Measurements from ENCODE around the gene TEAD1.
"Not testable (repeated sequence)": the region's sequence is repeated elsewhere in the genome, so short reads cannot be mapped to it uniquely, and the experiment has no call there.

Gene TEAD1

GRCh38 chr11:12862696-12863469, 188.7 kb downstream of the TEAD1 start:
- DNase-seq (no peak), ATAC-seq (replicated peaks) (no peak)
- H3K9me3 Mint-ChIP-seq = no peaks in the 10 kb centered on the region
- H3K4me1 Mint-ChIP-seq (ENCODE audit: low read depth in 2 of 2) = peaks cover 6% of the 10 kb centered on the region in 2 donors
- no peak overlapping the region for H3K4me3 Mint-ChIP-seq
- no peak overlapping the region for H3K27ac Mint-ChIP-seq
- H3K27me3 Mint-ChIP-seq = peaks cover 37 to 80% of the 10 kb centered on the region in 2 donors
- H3K36me3 Mint-ChIP-seq (ENCODE audit: insufficient read depth) = no peaks in the 10 kb centered on the region

DNA sequence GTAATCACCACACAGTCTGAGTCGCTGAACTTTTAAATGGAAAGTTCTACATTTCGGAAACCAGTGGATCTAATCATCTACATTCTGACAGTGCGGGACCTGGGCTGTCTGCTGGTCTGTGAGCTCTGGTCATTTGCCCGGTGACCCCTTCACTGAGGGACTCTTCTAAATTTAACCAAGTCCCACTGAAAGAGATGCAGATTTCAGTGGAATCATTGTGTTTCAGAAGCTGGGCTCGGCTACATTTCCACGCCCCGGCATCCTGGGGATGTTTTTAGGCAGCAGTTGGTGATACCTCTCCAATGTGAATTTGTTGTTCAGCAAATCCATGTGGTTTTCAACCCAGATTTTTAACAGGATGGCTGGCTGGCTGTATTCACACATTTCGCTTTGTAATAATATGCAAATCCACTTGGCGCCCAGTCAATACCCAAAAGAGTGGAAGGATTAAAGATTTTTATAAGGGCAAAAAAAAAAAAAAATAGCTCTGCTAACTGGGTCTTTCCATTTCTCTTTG, 189.4 kb downstream of the TEAD1 start:
- ATAC-seq (replicated peaks) (no peak), DNase-seq (no peak)
- Mint-ChIP-seq H3K4me3 (no peak overlapping the region), H3K27ac (no peak overlapping the region), H3K36me3 (ENCODE audit: insufficient read depth) (no peaks in the 10 kb centered on the region), H3K4me1 (ENCODE audit: low read depth in 2 of 2) (peaks cover 6% of the 10 kb centered on the region in 2 donors), H3K9me3 (no peaks in the 10 kb centered on the region), H3K27me3 (peaks cover 38 to 84% of the 10 kb centered on the region in 2 donors)

GRCh38 chr11:12864316-12865156, 190.3 kb downstream of the TEAD1 start:
- Mint-ChIP-seq H3K36me3 (ENCODE audit: insufficient read depth) (no peaks in the 10 kb centered on the region), H3K4me1 (ENCODE audit: low read depth in 2 of 2) (peaks cover 6% of the 10 kb centered on the region in 2 donors), H3K27ac (no peak overlapping the region), H3K9me3 (no peaks in the 10 kb centered on the region), H3K4me3 (no peak overlapping the region), H3K27me3 (peaks cover 43 to 85% of the 10 kb centered on the region in 2 donors)
- ATAC-seq (replicated peaks) = no peak
- no peak for DNase-seq

DNA sequence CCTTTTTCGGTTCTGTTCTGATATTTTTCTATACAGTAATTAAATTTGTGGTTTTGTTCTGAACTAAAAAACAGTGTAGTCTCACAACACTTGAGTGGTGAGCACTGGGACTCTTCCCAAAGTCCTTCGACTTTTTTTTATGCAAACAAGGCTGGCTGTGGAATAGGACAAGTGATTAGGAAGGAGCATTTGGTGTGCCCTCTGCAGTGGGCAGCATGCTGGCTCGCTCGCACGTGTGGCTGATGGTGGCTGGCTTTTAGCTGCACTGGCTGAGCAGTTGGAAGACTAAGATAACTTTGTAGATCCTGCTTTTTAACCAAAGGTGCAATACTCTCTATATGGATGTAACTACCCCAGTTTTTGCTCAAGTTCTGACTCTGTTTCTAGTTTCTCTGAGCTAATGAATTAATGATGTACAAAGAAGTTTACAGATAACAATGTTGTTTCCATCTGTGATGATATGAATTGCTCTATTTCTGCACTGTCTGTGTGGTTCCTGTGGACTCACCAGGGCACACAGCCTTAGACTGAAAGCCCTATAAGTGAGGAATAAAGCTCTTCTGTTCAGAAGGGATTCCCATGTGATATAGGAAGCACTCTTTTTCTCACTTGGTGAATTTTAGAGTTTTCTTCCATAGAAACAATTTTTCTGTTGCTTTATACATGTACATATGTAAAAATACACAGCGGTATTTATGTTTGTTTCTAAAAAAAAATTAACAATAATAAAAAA, 191.8 kb downstream of the TEAD1 start:
- no peak for ATAC-seq (replicated peaks)
- Mint-ChIP-seq H3K36me3 (ENCODE audit: insufficient read depth) (no peaks in the 10 kb centered on the region), H3K27me3 (peaks cover 55 to 83% of the 10 kb centered on the region in 2 donors), H3K9me3 (no peaks in the 10 kb centered on the region), H3K4me3 (no peak overlapping the region), H3K4me1 (ENCODE audit: low read depth in 2 of 2) (peaks cover 6% of the 10 kb centered on the region in 2 donors), H3K27ac (no peak overlapping the region)
- DNase-seq = no peak

GRCh38 chr11:12867531-12867930, 193.3 kb downstream of the TEAD1 start:
- ATAC-seq (replicated peaks) (no peak), DNase-seq (no peak)
- Mint-ChIP-seq H3K27ac (no peak overlapping the region), H3K4me3 (no peak overlapping the region), H3K27me3 (peaks cover 55 to 86% of the 10 kb centered on the region in 2 donors), H3K36me3 (ENCODE audit: insufficient read depth) (no peaks in the 10 kb centered on the region), H3K4me1 (ENCODE audit: low read depth in 2 of 2) (peaks cover 6% of the 10 kb centered on the region in 2 donors), H3K9me3 (no peaks in the 10 kb centered on the region)

DNA sequence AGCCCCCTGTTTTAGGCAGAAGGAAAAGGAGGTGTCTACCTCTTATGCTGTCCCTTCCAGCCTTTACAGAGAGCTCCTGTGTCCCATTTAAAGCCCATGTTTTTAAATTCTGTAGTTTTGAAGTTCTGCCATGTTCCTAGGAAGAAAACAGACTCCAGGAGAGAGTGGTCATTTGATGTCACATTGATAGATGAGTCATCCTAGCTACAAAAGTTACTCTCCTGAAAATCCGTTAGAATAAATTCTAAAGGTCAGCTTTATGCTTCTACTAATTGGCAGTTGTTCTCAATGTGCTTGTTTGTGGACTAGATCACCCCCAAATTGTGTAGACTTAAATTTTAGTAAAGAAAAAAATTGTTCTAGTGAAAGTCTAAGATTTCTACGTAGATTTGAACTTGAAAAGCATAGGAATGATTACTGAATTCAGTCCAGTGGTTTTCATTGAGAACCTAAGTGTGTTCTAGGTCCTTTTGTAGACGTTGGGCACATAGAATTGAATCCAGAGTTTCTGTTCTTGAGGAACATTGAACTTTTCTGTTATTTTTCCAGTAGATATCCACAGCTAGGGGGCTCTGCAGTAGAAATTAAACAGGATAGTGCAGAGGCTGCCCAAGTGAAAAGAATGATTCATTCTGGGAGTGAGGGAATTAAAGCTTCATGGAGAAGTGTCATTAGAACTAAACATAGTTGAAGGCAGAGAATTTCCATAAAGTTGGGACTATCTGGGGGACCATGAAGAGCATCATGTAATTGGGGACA, 194.3 kb downstream of the TEAD1 start:
- DNase-seq (no peak), ATAC-seq (replicated peaks) (no peak)
- Mint-ChIP-seq H3K36me3 (ENCODE audit: insufficient read depth) (no peaks in the 10 kb centered on the region), H3K27ac (no peak overlapping the region), H3K4me1 (ENCODE audit: low read depth in 2 of 2) (peaks cover 6% of the 10 kb centered on the region in 2 donors), H3K27me3 (peaks cover 47 to 77% of the 10 kb centered on the region in 2 donors), H3K9me3 (no peaks in the 10 kb centered on the region), H3K4me3 (no peak overlapping the region)

GRCh38 chr11:12871241-12871640, 197.0 kb downstream of the TEAD1 start:
- H3K4me3 Mint-ChIP-seq = no peak overlapping the region
- H3K27ac Mint-ChIP-seq = no peak overlapping the region
- ATAC-seq (replicated peaks) (no peak), DNase-seq (no peak)
- no peaks in the 10 kb centered on the region for H3K9me3 Mint-ChIP-seq
- H3K36me3 Mint-ChIP-seq (ENCODE audit: insufficient read depth) = no peaks in the 10 kb centered on the region
- H3K27me3 Mint-ChIP-seq = peaks cover 28 to 67% of the 10 kb centered on the region in 2 donors
- H3K4me1 Mint-ChIP-seq (ENCODE audit: low read depth in 2 of 2) = no peaks in the 10 kb centered on the region

- Mint-ChIP-seq H3K27me3 (peaks cover 27 to 67% of the 10 kb centered on the region in 2 donors), H3K27ac (no peak overlapping the region), H3K4me3 (no peak overlapping the region), H3K36me3 (ENCODE audit: insufficient read depth) (no peaks in the 10 kb centered on the region), H3K9me3 (no peaks in the 10 kb centered on the region), H3K4me1 (ENCODE audit: low read depth in 2 of 2) (no peaks in the 10 kb centered on the region)
- ATAC-seq (replicated peaks) = no peak
- no peak for DNase-seq
These were observed 197.6 kb downstream of the TEAD1 start for GRCh38 chr11:12871788-12872321.

DNA sequence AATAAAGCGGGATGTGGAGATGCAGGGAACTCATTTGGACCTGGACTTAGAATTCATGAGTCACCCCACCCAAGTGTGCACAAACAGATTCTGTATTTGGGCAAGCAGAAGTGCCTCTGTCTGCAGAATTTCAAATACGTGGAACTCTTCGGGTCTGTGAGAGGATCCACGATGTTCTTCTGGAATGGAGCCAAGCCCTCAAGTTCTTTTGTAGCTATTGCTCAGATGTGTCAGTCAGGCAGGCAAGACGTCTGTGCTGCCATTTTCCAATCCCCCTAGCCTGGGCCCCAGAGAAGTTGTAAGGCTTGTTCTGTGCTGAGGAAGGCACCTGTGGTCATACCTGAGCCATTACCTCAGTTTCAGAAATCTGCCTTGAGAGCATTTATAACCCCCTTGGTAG, 202.1 kb downstream of the TEAD1 start:
- Mint-ChIP-seq H3K36me3 (ENCODE audit: insufficient read depth) (no peaks in the 10 kb centered on the region), H3K4me3 (no peak overlapping the region), H3K27ac (no peak overlapping the region), H3K9me3 (no peaks in the 10 kb centered on the region), H3K4me1 (ENCODE audit: low read depth in 2 of 2) (no peaks in the 10 kb centered on the region), H3K27me3 (peaks cover 35 to 70% of the 10 kb centered on the region in 2 donors)
- DNase-seq = no peak
- ATAC-seq (replicated peaks) = no peak

DNA sequence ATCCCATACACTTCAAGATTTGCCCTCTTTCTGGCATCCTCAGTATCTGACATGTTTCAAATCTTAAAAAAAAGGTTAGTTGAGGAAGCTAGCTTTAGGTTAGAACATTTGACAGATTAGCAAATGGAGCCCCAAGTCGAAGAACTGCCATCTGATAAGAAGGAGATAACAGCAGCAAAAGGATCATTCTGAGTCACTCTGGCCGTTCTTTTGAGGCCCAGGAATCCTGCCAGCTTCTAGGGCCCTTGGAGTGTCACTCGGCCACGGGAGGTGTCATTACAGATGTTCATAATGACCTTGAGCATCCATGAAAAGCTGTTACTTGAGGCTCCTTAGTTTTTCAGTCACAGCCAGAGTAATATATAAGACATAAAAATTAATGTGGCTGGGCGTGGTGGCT, 202.8 kb downstream of the TEAD1 start:
- ATAC-seq (replicated peaks) = no peak
- H3K27me3 Mint-ChIP-seq = peaks cover 39 to 68% of the 10 kb centered on the region in 2 donors
- no peaks in the 10 kb centered on the region for H3K9me3 Mint-ChIP-seq
- no peak overlapping the region for H3K4me3 Mint-ChIP-seq
- H3K4me1 Mint-ChIP-seq (ENCODE audit: low read depth in 2 of 2) = no peaks in the 10 kb centered on the region
- H3K36me3 Mint-ChIP-seq (ENCODE audit: insufficient read depth) = no peaks in the 10 kb centered on the region
- DNase-seq = no peak
- H3K27ac Mint-ChIP-seq = no peak overlapping the region

DNA sequence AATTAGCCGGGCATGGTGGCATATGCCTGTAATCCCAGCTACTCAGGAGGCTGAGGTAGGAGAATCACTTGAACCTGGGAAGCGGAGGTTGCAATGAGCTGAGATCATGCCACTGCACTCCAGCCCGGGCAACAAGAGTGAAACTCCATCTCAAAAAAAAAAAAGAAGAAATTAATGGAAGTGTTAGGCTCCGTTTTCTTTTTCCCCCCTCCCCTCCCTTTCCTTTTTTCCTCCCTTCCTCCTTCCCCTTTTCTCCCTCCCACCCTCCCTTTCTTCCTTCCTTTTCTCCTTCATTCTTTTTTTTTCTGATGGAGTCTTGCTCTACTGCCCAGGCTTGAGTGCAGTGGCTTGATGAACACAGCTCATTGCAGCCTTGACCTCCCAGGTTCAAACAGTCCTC, 203.3 kb downstream of the TEAD1 start:
- H3K9me3 Mint-ChIP-seq; H3K4me1 Mint-ChIP-seq (ENCODE audit: low read depth in 2 of 2); ATAC-seq (replicated peaks); H3K27ac Mint-ChIP-seq; H3K4me3 Mint-ChIP-seq; H3K36me3 Mint-ChIP-seq (ENCODE audit: insufficient read depth); DNase-seq: not testable (repeated sequence)
- H3K27me3 Mint-ChIP-seq = peaks cover 44 to 68% of the 10 kb centered on the region in 2 donors

DNA sequence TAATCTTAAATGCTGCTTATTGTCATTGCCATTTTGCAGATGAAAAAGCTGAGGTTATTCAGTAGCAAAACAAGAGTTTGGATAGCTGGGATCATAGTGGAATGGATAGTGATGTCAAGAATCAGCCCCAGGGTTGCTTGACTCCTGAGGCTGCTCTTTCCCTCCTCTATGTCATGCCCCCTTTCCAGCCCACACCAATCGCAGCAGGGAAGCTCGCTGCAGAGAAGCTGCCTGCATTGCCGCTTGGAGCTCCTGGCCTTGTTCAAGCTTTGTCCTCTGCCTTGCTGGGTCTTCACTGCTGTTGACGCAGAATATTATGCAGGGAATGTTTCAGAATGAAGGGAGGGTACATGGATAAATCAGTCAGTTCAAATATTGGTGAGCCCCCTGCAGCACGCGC, 206.1 kb downstream of the TEAD1 start:
- Mint-ChIP-seq H3K4me1 (ENCODE audit: low read depth in 2 of 2) (no peaks in the 10 kb centered on the region), H3K27ac (no peak overlapping the region), H3K9me3 (no peaks in the 10 kb centered on the region), H3K36me3 (ENCODE audit: insufficient read depth) (no peaks in the 10 kb centered on the region), H3K27me3 (peaks cover 51 to 64% of the 10 kb centered on the region in 2 donors), H3K4me3 (no peak overlapping the region)
- ATAC-seq (replicated peaks) = no peak
- DNase-seq = no peak

Measured in effector memory CD8-positive, alpha-beta T cell (primary cell).